Sigmoid colon (tissue), 7 donors: Measurements from ENCODE around the gene SEC16B. TPM values are rescaled to one million over a fixed set of nuclear protein-coding genes. Genes with fewer than 3 reads are reported as not detected.

Source experiments
- DNase-seq: peaks from one replicate; pipeline ENCODE4 v3.0.0-alpha.2; 2019
- H3K27ac ChIP-seq, 4 donors: fragments of 200-600 bp; sonication (generic); one replicate each; pipeline ENCODE4 v1.5.1; 2016 to 2019; ENCODE audit warnings: mild to moderate bottlenecking in 1 of 4
- H3K27me3 ChIP-seq, 3 donors: fragments of 200-600 bp; sonication (generic); one replicate each; pipeline ENCODE4 v1.5.1; 2019; ENCODE audit warnings: mild to moderate bottlenecking in 1 of 3
- H3K36me3 ChIP-seq, 4 donors: fragments of 200-600 bp; sonication (generic); one replicate each; pipeline ENCODE4 v1.5.1; 2016 to 2019
- H3K4me1 ChIP-seq, 4 donors: fragments of 200-600 bp; sonication (generic); one replicate each; pipeline ENCODE4 v1.5.1; 2017 to 2019
- H3K4me3 ChIP-seq, 4 donors: fragments of 200-600 bp; sonication (generic); one replicate each; pipeline ENCODE4 v1.5.1; 2017 to 2019; ENCODE audit warnings: mild to moderate bottlenecking in 2 of 4, moderate library complexity in 1 of 4
- H3K9me3 ChIP-seq, 4 donors: fragments of 200-600 bp in 3 of 4; sonication (generic) in 3 of 4; one replicate each; pipeline versions ENCODE4 v1.5.1 to v1.6.1; 2013 to 2019
- CTCF ChIP-seq, 4 experiments: fragments of 450-650 bp in 3 of 4; fragments of 200-600 bp in 1 of 4; IDR thresholded peaks; one replicate each; pipeline ENCODE4 v1.5.1; 2016 to 2019; ENCODE audit warnings: antibody characterized with exemption in 4 of 4, mild to moderate bottlenecking in 3 of 4, moderate library complexity in 2 of 4
- EP300 ChIP-seq, 4 donors: sonication (generic); formaldehyde crosslinking; IDR thresholded peaks; one replicate each; pipeline ENCODE4 v1.6.1; 2017; ENCODE audit warnings: antibody characterized with exemption in 4 of 4
- POLR2A ChIP-seq, 2 donors: fragments of 450-650 bp; IDR thresholded peaks; one replicate each; pipeline ENCODE4 v1.6.1; 2016; ENCODE audit warnings: antibody characterized with exemption in 2 of 2, mild to moderate bottlenecking in 2 of 2, moderate library complexity in 2 of 2
- POLR2AphosphoS5 ChIP-seq, 4 donors: sonication (generic); formaldehyde crosslinking; IDR thresholded peaks; one replicate each; pipeline ENCODE4 v1.6.1; 2017; ENCODE audit warnings: antibody characterized with exemption in 4 of 4
- WGBS, 2 donors: extraction: QIAGEN DNeasy Blood & Tissue Kit; methylation state at CpG; one replicate each; pipeline ENCODE4 v1.1.7; 2013; 5-methylcytosine and 5-hydroxymethylcytosine counted together
- intact Hi-C: fragments of 100-400 bp; cut with DNase I; formaldehyde crosslinking; loops from one replicate; pipeline ENCODE4 v1.15.1; 2023
- polyA plus RNA-seq, 3 donors: library from polyadenylated mRNA; stranded (reverse); fragments of 200-250 nt; gene quantifications; one replicate each; pipeline ENCODE4 v1.2.3, GENCODE V29; 2013
- total RNA-seq, 4 donors: library from RNA; depleted of rRNA; stranded (reverse); fragments of >200 nt; gene quantifications; one replicate each; pipeline ENCODE4 v1.1.0, GENCODE V29; 2016
- donor health status: healthy with polysubstance abuse.
- donor health status: Bipolar disorder and iron deficiency.
- donor health status: healthy.

SEC16B gene
- total and polyA plus RNA-seq, 7 donors, result 1.6 to 5.8 (median 3.4) TPM

DNA sequence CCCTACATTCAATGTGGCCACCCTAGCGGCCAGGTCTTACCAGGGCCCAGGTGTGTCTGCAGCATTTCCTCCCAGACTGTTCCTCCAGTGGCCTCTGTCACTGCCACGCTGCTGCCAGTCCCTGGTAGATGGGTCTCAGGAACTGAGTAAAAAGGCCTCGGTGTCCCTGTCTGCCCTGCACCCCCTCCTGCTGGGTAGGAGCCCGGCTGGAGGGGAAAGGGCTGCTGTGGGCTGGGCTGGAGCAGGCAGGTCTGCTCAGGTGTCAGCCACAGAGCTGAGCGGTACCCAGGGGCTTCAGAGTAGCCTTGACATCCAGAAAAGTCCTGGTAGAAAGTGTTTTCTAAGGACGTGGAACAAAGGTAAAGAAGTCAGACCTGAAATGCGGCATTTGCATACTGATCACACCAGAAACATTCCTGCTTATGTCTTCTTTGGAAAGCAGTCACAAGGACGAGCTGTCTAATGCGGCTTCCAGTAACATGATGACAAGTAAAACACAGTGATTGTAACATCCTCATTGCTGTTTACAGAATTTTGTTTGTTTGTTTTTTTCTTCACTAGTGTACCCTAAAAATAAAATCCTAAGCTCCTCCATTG, 32.6 kb downstream of the SEC16B start:
- peaks cover 0 to 43% (median 7%) of the 10 kb centered on the region in 4 donors for H3K36me3 ChIP-seq
- H3K4me1 ChIP-seq, result no peaks in the 10 kb centered on the region
- no peaks in the 10 kb centered on the region for H3K27me3 ChIP-seq
- no peak overlapping the region for H3K27ac ChIP-seq
- WGBS, 2 donors, result 80 to 85% methylated on average over 9 of the region's 9 CpGs
- H3K4me3 ChIP-seq, result no peak overlapping the region
- H3K9me3 ChIP-seq, result no peaks in the 10 kb centered on the region
- no peak for TF ChIP-seq POLR2AphosphoS5 (IDR thresholded peaks at IDR 0.05)
- TF ChIP-seq POLR2A (IDR thresholded peaks at IDR 0.05), result no peak
- no peak for TF ChIP-seq CTCF (IDR thresholded peaks at IDR 0.05)
- no peak for TF ChIP-seq EP300 (IDR thresholded peaks at IDR 0.05)
- no peak for DNase-seq
- intact Hi-C loops, result no loop called here

DNA sequence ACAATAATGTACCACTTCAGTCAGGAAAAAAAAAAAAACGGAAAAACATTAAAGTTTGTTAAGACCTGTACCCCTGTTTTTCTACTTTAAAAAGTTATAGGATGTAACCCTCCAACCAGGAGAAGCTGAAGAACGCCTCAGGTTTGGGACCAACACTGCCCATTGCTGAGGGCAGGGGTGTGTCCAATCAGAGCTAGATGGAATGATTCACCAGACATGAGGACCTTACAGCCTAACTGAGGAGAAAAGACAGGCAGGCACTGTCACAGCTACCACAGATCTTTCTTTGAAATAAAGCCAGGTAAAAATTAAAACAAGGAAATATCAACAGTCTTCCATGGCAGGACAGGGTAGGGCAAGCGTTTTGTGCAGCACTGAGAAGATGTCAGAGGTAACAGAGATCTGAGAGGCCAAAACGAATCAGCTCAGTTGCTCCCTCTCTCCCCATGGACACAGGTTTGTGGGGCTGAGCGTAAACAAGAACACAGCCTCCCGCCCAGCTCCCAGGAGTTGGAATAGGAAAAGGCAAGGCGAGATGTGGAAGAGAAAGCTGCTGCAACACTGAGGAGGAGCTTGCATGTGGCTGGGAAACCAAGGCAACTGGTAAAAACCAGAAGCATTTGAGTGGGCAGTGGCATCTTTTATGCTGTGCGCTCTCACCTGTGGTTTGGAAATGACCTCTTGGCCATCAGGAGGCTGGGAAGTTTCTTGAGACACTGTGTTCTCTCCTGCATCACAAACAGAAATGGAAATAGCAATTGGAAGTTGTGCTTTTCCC, 34.0 kb downstream of the SEC16B start:
- no peak for DNase-seq
- intact Hi-C loops, result no loop called here
- Histone ChIP-seq H3K4me3 (no peak overlapping the region), H3K27ac (no peak overlapping the region), H3K4me1 (no peaks in the 10 kb centered on the region), H3K9me3 (no peaks in the 10 kb centered on the region), H3K27me3 (no peaks in the 10 kb centered on the region), H3K36me3 (peaks cover 0 to 44% (median 10%) of the 10 kb centered on the region in 4 donors)
- 89 to 90% methylated on average over 8 of the region's 8 CpGs for WGBS, 2 donors
- TF ChIP-seq POLR2AphosphoS5 (IDR thresholded peaks at IDR 0.05) (no peak), CTCF (IDR thresholded peaks at IDR 0.05) (no peak), EP300 (IDR thresholded peaks at IDR 0.05) (no peak), POLR2A (IDR thresholded peaks at IDR 0.05) (no peak)

DNA sequence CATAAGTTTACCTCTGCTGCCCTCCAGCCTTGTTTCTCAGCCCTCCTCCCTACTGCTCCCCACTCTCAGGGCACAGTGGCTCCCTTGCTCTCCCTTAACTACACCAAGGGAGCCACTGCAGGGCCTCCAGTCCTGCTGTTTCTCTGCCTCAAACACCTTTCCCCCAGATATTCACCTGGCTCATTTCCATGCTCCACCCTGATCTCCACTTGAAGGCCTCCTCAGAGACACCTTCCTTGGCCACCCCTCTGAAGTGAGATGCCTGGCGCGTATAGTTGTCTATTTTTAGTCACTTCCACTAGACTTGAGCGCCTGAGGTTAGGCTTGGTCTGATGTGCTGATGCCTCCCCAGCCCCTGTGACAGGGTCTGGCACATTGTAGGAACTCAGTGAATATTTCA, 34.9 kb downstream of the SEC16B start:
- H3K4me1 ChIP-seq, result no peaks in the 10 kb centered on the region
- no peak overlapping the region for H3K27ac ChIP-seq
- TF ChIP-seq POLR2AphosphoS5 (IDR thresholded peaks at IDR 0.05) (no peak), EP300 (IDR thresholded peaks at IDR 0.05) (no peak), POLR2A (IDR thresholded peaks at IDR 0.05) (no peak), CTCF (IDR thresholded peaks at IDR 0.05) (no peak)
- no peaks in the 10 kb centered on the region for H3K9me3 ChIP-seq
- 88 to 92% methylated on average over 3 of the region's 3 CpGs for WGBS, 2 donors
- H3K36me3 ChIP-seq, result peaks cover 0 to 42% (median 10%) of the 10 kb centered on the region in 4 donors
- intact Hi-C loops, result no loop called here
- no peak overlapping the region for H3K4me3 ChIP-seq
- DNase-seq, result no peak
- H3K27me3 ChIP-seq, result no peaks in the 10 kb centered on the region

DNA sequence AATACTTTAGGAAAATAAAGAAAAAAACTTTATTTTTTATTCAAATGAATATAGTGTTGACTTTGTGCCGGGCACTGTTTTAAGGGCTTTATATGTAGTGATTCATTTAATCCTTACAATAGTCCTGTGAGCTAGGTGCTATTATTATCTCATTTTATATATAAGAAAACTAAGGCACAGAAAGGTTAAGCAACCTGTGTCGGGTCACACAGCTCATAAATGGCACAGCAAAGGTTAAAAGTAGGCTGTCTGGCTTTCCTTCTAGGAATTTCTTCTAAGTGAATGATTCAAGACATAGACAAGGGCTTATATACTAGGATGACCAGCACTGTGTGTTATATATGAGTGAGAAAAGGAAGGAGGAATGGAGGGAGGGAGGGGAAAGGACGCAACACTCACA, 35.4 kb downstream of the SEC16B start:
- TF ChIP-seq POLR2AphosphoS5 (IDR thresholded peaks at IDR 0.05) (no peak), CTCF (IDR thresholded peaks at IDR 0.05) (no peak), POLR2A (IDR thresholded peaks at IDR 0.05) (no peak), EP300 (IDR thresholded peaks at IDR 0.05) (no peak)
- peaks cover 0 to 43% (median 10%) of the 10 kb centered on the region in 4 donors for H3K36me3 ChIP-seq
- H3K4me1 ChIP-seq, result no peaks in the 10 kb centered on the region
- H3K4me3 ChIP-seq, result no peak overlapping the region
- intact Hi-C loops, result no loop called here
- no peak for DNase-seq
- H3K9me3 ChIP-seq, result no peaks in the 10 kb centered on the region
- H3K27ac ChIP-seq, result no peak overlapping the region
- 94 to 97% methylated on average over 3 of the region's 3 CpGs for WGBS, 2 donors
- H3K27me3 ChIP-seq, result no peaks in the 10 kb centered on the region
